Neural progenitor cell (in vitro differentiated cells): ENCODE data around the gene MAP9.

Experiments
- CTCF ChIP-seq: fragments of 200-600 bp; sonication (generic); IDR thresholded peaks from 2 replicates; pipeline ENCODE4 v1.5.1; 2017; ENCODE audit warnings: antibody characterized with exemption, mild to moderate bottlenecking
- EZH2 ChIP-seq: fragments of 200-600 bp; sonication (generic); IDR thresholded peaks from 2 replicates; pipeline ENCODE4 v1.6.1; 2017; ENCODE audit warnings: antibody characterized with exemption, mild to moderate bottlenecking, moderate library complexity
- EZH2phosphoT487 ChIP-seq: fragments of 200-600 bp; sonication (generic); IDR thresholded peaks from 2 replicates; pipeline ENCODE4 v1.6.1; 2017; ENCODE audit warnings: antibody characterized with exemption

GRCh38 chr4:155299103-155299502 is 77.7 kb downstream of the MAP9 start:
- TF ChIP-seq CTCF (no peak), EZH2 (no peak), EZH2phosphoT487 (no peak)
